HepG2 (cell line): ENCODE data around the gene GPR31. TPM values are rescaled to one million over a fixed set of nuclear protein-coding genes. Genes with fewer than 3 reads are reported as not detected.

Experiments
- BRF2 ChIP-seq: sonication (generic); formaldehyde crosslinking; IDR thresholded peaks from 2 replicates; pipeline ENCODE4 v1.8.1; 2022; ENCODE audit warnings: mild to moderate bottlenecking, missing genetic modification reagents
- CERS6 ChIP-seq: sonication (generic); formaldehyde crosslinking; IDR thresholded peaks from 2 replicates; pipeline ENCODE4 v1.5.0; 2020; ENCODE audit warnings: missing genetic modification reagents
- DBP ChIP-seq: sonication (generic); formaldehyde crosslinking; IDR thresholded peaks from 2 replicates; pipeline ENCODE4 v1.4.0; 2020; ENCODE audit warnings: missing genetic modification reagents; ENCODE audit errors: not compliant biosample characterization
- GMEB1 ChIP-seq: sonication (generic); formaldehyde crosslinking; IDR thresholded peaks from 2 replicates; pipeline ENCODE4 v1.5.1; 2020; ENCODE audit warnings: missing genetic modification reagents, mild to moderate bottlenecking, borderline replicate concordance
- HNRNPH1 ChIP-seq: fragments of 200-400 bp; formaldehyde crosslinking; optimal IDR thresholded peaks from 2 replicates; pipeline ENCODE3; 2017; ENCODE audit warnings: mild to moderate bottlenecking, low read depth, low read length
- KLF6 ChIP-seq: IDR thresholded peaks from 2 replicates; pipeline ENCODE4 v1.8.0; 2016; ENCODE audit warnings: missing biosample characterization, missing genetic modification reagents
- PRDM15 ChIP-seq: sonication (generic); formaldehyde crosslinking; IDR thresholded peaks from 2 replicates; pipeline ENCODE4 v1.4.0; 2020; ENCODE audit warnings: missing genetic modification reagents
- REPIN1 ChIP-seq: sonication (generic); formaldehyde crosslinking; IDR thresholded peaks from 2 replicates; pipeline ENCODE4 v1.8.0; 2022; ENCODE audit warnings: missing genetic modification reagents, low read depth, mild to moderate bottlenecking, borderline replicate concordance
- TFDP2 ChIP-seq: sonication (generic); formaldehyde crosslinking; IDR thresholded peaks from 2 replicates; pipeline ENCODE4 v1.4.0; 2020; ENCODE audit warnings: missing genetic modification reagents
- TSC22D2 ChIP-seq: sonication (generic); formaldehyde crosslinking; IDR thresholded peaks from 2 replicates; pipeline ENCODE4 v1.5.1; 2020; ENCODE audit warnings: missing genetic modification reagents, mild to moderate bottlenecking, borderline replicate concordance
- ZGPAT ChIP-seq: IDR thresholded peaks from 2 replicates; pipeline ENCODE4 v1.6.1; 2016; ENCODE audit warnings: mild to moderate bottlenecking
- ZNF317 ChIP-seq: sonication (generic); formaldehyde crosslinking; IDR thresholded peaks from 2 replicates; pipeline ENCODE4 v1.5.0; 2020; ENCODE audit warnings: mild to moderate bottlenecking, missing genetic modification reagents
- ZNF362 ChIP-seq: sonication (generic); formaldehyde crosslinking; IDR thresholded peaks from 2 replicates; pipeline ENCODE4 v1.4.0; 2020; ENCODE audit warnings: missing genetic modification reagents, mild to moderate bottlenecking, borderline replicate concordance
- polyA plus RNA-seq, 8 experiments: library from polyadenylated mRNA; depleted of rRNA in 3 of 8; stranded (reverse) in 7 of 8; unstranded in 1 of 8; fragments of >200 nt; fragmentation: Illumina TruSeq in 4 of 8; extraction: Trizol in 4 of 8; gene quantifications; 2 replicates each; pipeline versions ENCODE4 v1.2.1 to v1.2.3, GENCODE V29; 2011 to 2016; ENCODE audit warnings: low read depth in 4 of 8, missing spikeins in 1 of 8, mixed read lengths in 1 of 8; ENCODE audit not compliant: insufficient read depth in 1 of 8
- total RNA-seq, 5 experiments: library from RNA; depleted of rRNA; stranded (reverse); fragments of >200 nt; fragmentation: Illumina TruSeq; extraction: Trizol; gene quantifications; 2 replicates each; pipeline ENCODE4 v1.2.3, GENCODE V29; 2016; ENCODE audit warnings: low read depth in 1 of 5

Gene GPR31
- total and polyA plus RNA-seq, 2 of the 13 experiments (the other 11 are each of a cell fraction or from before 2014, with no cell fraction given) = not detected

- peak; percentile 90 for TF ChIP-seq ZGPAT (CRISPR knock-in tag)
- no peak for TF ChIP-seq TSC22D2
- 0 out of 2 replicates have a peak, but pooled peaks have one; percentile 22 for TF ChIP-seq TFDP2 (CRISPR knock-in tag)
- no peak for TF ChIP-seq HNRNPH1
- no peak for TF ChIP-seq PRDM15
- no peak for TF ChIP-seq ZNF362 (CRISPR knock-in tag)
- no peak; the same call in 1 of the 2 replicates for TF ChIP-seq GMEB1 (CRISPR knock-in tag)
- no peak for TF ChIP-seq CERS6 (CRISPR knock-in tag)
- peak; percentile 54; the same call in 1 of the 2 replicates for TF ChIP-seq ZNF317 (CRISPR knock-in tag)
- 0 out of 2 replicates have a peak, but pooled peaks have one; percentile 45 for TF ChIP-seq REPIN1 (CRISPR knock-in tag)
- 0 out of 2 replicates have a peak, but pooled peaks have one; percentile 60 for TF ChIP-seq KLF6 (CRISPR knock-in tag)
- TF ChIP-seq DBP = no peak
- no peak for TF ChIP-seq BRF2 (CRISPR knock-in tag)
Observed at GRCh38 chr6:167130712-167131684, 26.8 kb downstream of the GPR31 start (continued).
